NCI-H2227 treated with DMSO at 0.1 percent for 48 hours (cell line): ENCODE data around the gene SERPINE3.
A peak's percentile ranks its signal among the peaks of the same experiment; 100 is the strongest.

Experiments
- DNase-seq: peaks from one replicate; lab custom pipeline; 2025; lab: John Stamatoyannopoulos, UW

The SERPINE3 gene

GRCh38 chr13:51328488-51328887 is 11.0 kb upstream of the SERPINE3 start:
- DNase-seq = no peak

- no peak for DNase-seq
Observed at GRCh38 chr13:51329606-51330005, 9.9 kb upstream of the SERPINE3 start.

GRCh38 chr13:51330791-51331190 is 8.7 kb upstream of the SERPINE3 start:
- no peak for DNase-seq

GRCh38 chr13:51331354-51331861 is 8.1 kb upstream of the SERPINE3 start:
- DNase-seq = no peak

- no peak for DNase-seq
Observed at GRCh38 chr13:51332566-51333361, 6.7 kb upstream of the SERPINE3 start.

- no peak for DNase-seq
Observed at GRCh38 chr13:51333421-51333820, 6.1 kb upstream of the SERPINE3 start.

GRCh38 chr13:51333826-51334225 is 5.7 kb upstream of the SERPINE3 start:
- DNase-seq = no peak

- no peak for DNase-seq
Observed at GRCh38 chr13:51336746-51337145, 2.7 kb upstream of the SERPINE3 start.

- DNase-seq = no peak
Observed at GRCh38 chr13:51339952-51340732, 651 bp downstream of the SERPINE3 start.

GRCh38 chr13:51341232-51341631 is 1.7 kb downstream of the SERPINE3 start:
- DNase-seq = no peak

- no peak for DNase-seq
Observed at GRCh38 chr13:51341791-51342190, 2.3 kb downstream of the SERPINE3 start.

GRCh38 chr13:51342706-51343105 is 3.2 kb downstream of the SERPINE3 start:
- DNase-seq = no peak

GRCh38 chr13:51343475-51343874 is 4.0 kb downstream of the SERPINE3 start:
- peak; percentile 5 for DNase-seq

- no peak for DNase-seq
Observed at GRCh38 chr13:51346397-51346796, 6.9 kb downstream of the SERPINE3 start.

GRCh38 chr13:51347099-51347498 is 7.6 kb downstream of the SERPINE3 start:
- DNase-seq = no peak

- no peak for DNase-seq
Observed at GRCh38 chr13:51348069-51348967, 8.8 kb downstream of the SERPINE3 start.

GRCh38 chr13:51349016-51349415 is 9.5 kb downstream of the SERPINE3 start:
- no peak for DNase-seq

- DNase-seq = no peak
Observed at GRCh38 chr13:51355217-51355616, 15.7 kb downstream of the SERPINE3 start.

GRCh38 chr13:51357928-51358595 is 18.6 kb downstream of the SERPINE3 start:
- DNase-seq = no peak

- DNase-seq = no peak
Observed at GRCh38 chr13:51359352-51359751, 19.9 kb downstream of the SERPINE3 start.

- DNase-seq = no peak
Observed at GRCh38 chr13:51360489-51360888, 21.0 kb downstream of the SERPINE3 start.
